HEK293 (cell line): ENCODE results near the gene CCDC190.

Experiments
- CTCF ChIA-PET: fragments of 350-600 bp; formaldehyde crosslinking; extraction: SDS; loops from one replicate; lab custom pipeline; 2021; ENCODE audit warnings: antibody characterized with exemption; lab: Yijun Ruan, JAX
- POLR2A ChIA-PET: fragments of 300-600 bp; formaldehyde crosslinking; extraction: SDS; loops from one replicate; lab custom pipeline; 2020; ENCODE audit warnings: antibody characterized with exemption, inconsistent platforms; lab: Yijun Ruan, JAX
- H3K27ac ChIP-seq: fragments of 200-500 bp; sonication (Bioruptor generic); 2 replicates; pipeline ENCODE4 v1.5.1; 2014; ENCODE audit warnings: low read depth, low read length, control low read depth, inconsistent platforms; ENCODE audit errors: extremely low read depth
- H3K36me3 ChIP-seq, 2 experiments: fragments of 200-500 bp in 1 of 2; sonication (Bioruptor generic) in 1 of 2; 1 replicate in 1 of 2; 2 replicates in 1 of 2; pipeline ENCODE4 v1.5.1; 2014 to 2017; ENCODE audit warnings: inconsistent platforms in 2 of 2, low read length in 2 of 2; ENCODE audit not compliant: control insufficient read depth in 2 of 2, insufficient read depth in 1 of 2
- H3K4me1 ChIP-seq: fragments of 200-500 bp; sonication (Bioruptor generic); 2 replicates; pipeline ENCODE4 v1.5.1; 2014; ENCODE audit warnings: mild to moderate bottlenecking, low read length, inconsistent platforms; ENCODE audit not compliant: control insufficient read depth, insufficient read depth
- H3K4me3 ChIP-seq: 2 replicates; pipeline ENCODE4 v1.5.1; 2011; ENCODE audit warnings: low read depth, mild to moderate bottlenecking, control low read depth, low read length, moderate library complexity
- H3K9me3 ChIP-seq: fragments of 200-500 bp; sonication (Bioruptor generic); 2 replicates; pipeline ENCODE4 v1.5.1; 2014; ENCODE audit warnings: low read depth, low read length, inconsistent platforms; ENCODE audit not compliant: control insufficient read depth, insufficient read depth
- CTCF ChIP-seq: fragments of 450-650 bp; formaldehyde crosslinking; IDR thresholded peaks from 2 replicates; pipeline ENCODE4 v1.5.1; 2016; ENCODE audit warnings: missing biosample characterization, missing genetic modification characterization
- KLF1 ChIP-seq: fragments of 450-650 bp; formaldehyde crosslinking; IDR thresholded peaks from 2 replicates; pipeline ENCODE4 v1.5.1; 2016; ENCODE audit warnings: missing biosample characterization, missing genetic modification characterization
- PRDM6 ChIP-seq: fragments of 450-650 bp; formaldehyde crosslinking; IDR thresholded peaks from 2 replicates; pipeline ENCODE4 v1.5.1; 2017; ENCODE audit warnings: missing biosample characterization, missing genetic modification characterization
- ZFP3 ChIP-seq: fragments of 450-650 bp; formaldehyde crosslinking; IDR thresholded peaks from 2 replicates; pipeline ENCODE4 v1.5.1; 2016; ENCODE audit warnings: low read depth, missing biosample characterization, missing genetic modification characterization
- ZNF184 ChIP-seq: fragments of 450-650 bp; IDR thresholded peaks from 2 replicates; pipeline ENCODE4 v1.5.1; 2018; ENCODE audit warnings: missing biosample characterization, mild to moderate bottlenecking, missing genetic modification characterization
- ZNF24 ChIP-seq: fragments of 450-650 bp; formaldehyde crosslinking; IDR thresholded peaks from 2 replicates; pipeline ENCODE4 v1.5.1; 2016; ENCODE audit warnings: missing biosample characterization, missing genetic modification characterization
- ZNF623 ChIP-seq: fragments of 450-650 bp; formaldehyde crosslinking; IDR thresholded peaks from 2 replicates; pipeline ENCODE4 v1.5.1; 2016; ENCODE audit warnings: missing biosample characterization, missing genetic modification characterization
- ZNF624 ChIP-seq: fragments of 450-650 bp; formaldehyde crosslinking; IDR thresholded peaks from 2 replicates; pipeline ENCODE4 v1.5.1; 2017; ENCODE audit warnings: missing biosample characterization, missing genetic modification characterization
- ZNF629 ChIP-seq: fragments of 450-650 bp; formaldehyde crosslinking; IDR thresholded peaks from 2 replicates; pipeline ENCODE4 v1.5.1; 2017; ENCODE audit warnings: missing biosample characterization, missing genetic modification characterization
- ZNF654 ChIP-seq: fragments of 450-650 bp; formaldehyde crosslinking; IDR thresholded peaks from 2 replicates; pipeline ENCODE4 v1.5.1; 2016; ENCODE audit warnings: low read depth, missing biosample characterization, missing genetic modification characterization
- ZNF660 ChIP-seq: fragments of 450-650 bp; IDR thresholded peaks from 2 replicates; pipeline ENCODE4 v1.5.1; 2018; ENCODE audit warnings: missing biosample characterization, mild to moderate bottlenecking, missing genetic modification characterization
- ZNF791 ChIP-seq: fragments of 450-650 bp; formaldehyde crosslinking; IDR thresholded peaks from 2 replicates; pipeline ENCODE4 v1.5.1; 2016; ENCODE audit warnings: missing biosample characterization, missing genetic modification characterization
- ZSCAN16 ChIP-seq: fragments of 450-650 bp; formaldehyde crosslinking; IDR thresholded peaks from 2 replicates; pipeline ENCODE4 v1.5.1; 2016; ENCODE audit warnings: missing biosample characterization, missing genetic modification characterization
- ZSCAN18 ChIP-seq: fragments of 450-650 bp; formaldehyde crosslinking; IDR thresholded peaks from 2 replicates; pipeline ENCODE4 v1.5.1; 2016; ENCODE audit warnings: missing biosample characterization, missing genetic modification characterization

CCDC190 gene

GRCh38 chr1:162854245-162854882, 6.6 kb downstream of the CCDC190 start (continued):
- no peak for TF ChIP-seq ZNF623 (tag by site-specific recombination)
- TF ChIP-seq ZNF624 (tag by site-specific recombination), result no peak

- peaks cover 9% of the 10 kb centered on the region for H3K4me1 ChIP-seq
- CTCF ChIA-PET, result interaction anchor here (0.6 to 1.4 kb wide), 4 partner anchors 10 to 464 kb away, joined by 3 to 5 read pairs (median 4); partner anchors contain the start of gene CCDC190
- no peak for TF ChIP-seq ZNF629
- peak; percentile 57; the same call in 1 of the 2 replicates for TF ChIP-seq ZNF184 (tag by site-specific recombination)
- TF ChIP-seq ZNF24 (tag by site-specific recombination), result no peak
- TF ChIP-seq, all 188 proteins: peak for 1
- POLR2A ChIA-PET, result no interaction called here
- Histone ChIP-seq H3K27ac (no peak overlapping the region), H3K4me3 (no peak overlapping the region), H3K9me3 (no peaks in the 10 kb centered on the region), H3K36me3 (no peaks in the 10 kb centered on the region)
Observed at GRCh38 chr1:162851341-162851740, 9.6 kb downstream of the CCDC190 start.

GRCh38 chr1:162849711-162850110, 11.3 kb downstream of the CCDC190 start:
- ChIA-PET POLR2A (no interaction called here), CTCF (interaction anchor here (0.5 to 4.5 kb wide), 6 partner anchors 221 to 669 kb away, joined by 3 to 39 read pairs (median 8); partner anchors contain the start of gene RGS4)
- Histone ChIP-seq H3K36me3 (no peaks in the 10 kb centered on the region), H3K9me3 (no peaks in the 10 kb centered on the region), H3K4me3 (no peak overlapping the region), H3K4me1 (peaks cover 6% of the 10 kb centered on the region), H3K27ac (no peak overlapping the region)
- TF ChIP-seq PRDM6 (no peak), ZFP3 (tag by site-specific recombination) (no peak), ZSCAN18 (no peak), ZNF791 (tag by site-specific recombination) (no peak), ZSCAN16 (tag by site-specific recombination) (no peak)

- POLR2A ChIA-PET, result no interaction called here
- Histone ChIP-seq H3K36me3 (no peaks in the 10 kb centered on the region), H3K4me1 (peaks cover 6% of the 10 kb centered on the region), H3K27ac (no peak overlapping the region), H3K4me3 (no peak overlapping the region), H3K9me3 (no peaks in the 10 kb centered on the region)
- CTCF ChIA-PET, result interaction anchor here (0.5 to 4.5 kb wide), 40 partner anchors 10 to 1755 kb away, joined by 3 to 39 read pairs (median 4); partner anchors contain the start of genes CCDC190, PBX1 and RGS4
- TF ChIP-seq ZNF654 (tag by site-specific recombination) (peak; percentile 69), ZNF660 (tag by site-specific recombination) (0 out of 2 replicates have a peak, but pooled peaks have one; percentile 49), KLF1 (tag by site-specific recombination) (no peak), CTCF (tag by site-specific recombination) (peak; percentile 60)
Observed at GRCh38 chr1:162847839-162848453, 13.0 kb downstream of the CCDC190 start.
